H1 (cell line): ENCODE results near the gene GPR31. TPM values are rescaled to one million over a fixed set of nuclear protein-coding genes. Genes with fewer than 3 reads are reported as not detected.

ENCODE experiments used
- CTCF ChIA-PET: fragments of 300-600 bp; sonication (Branson Sonifier 250); formaldehyde crosslinking; loops from one replicate; lab custom pipeline; 2021; ENCODE audit not compliant: partially characterized antibody; lab: Charles Lee
- POLR2A ChIA-PET: fragments of 300-600 bp; sonication (Branson Sonifier 250); formaldehyde crosslinking; loops from one replicate; lab custom pipeline; 2021; ENCODE audit warnings: inconsistent platforms; ENCODE audit not compliant: partially characterized antibody; lab: Charles Lee
- DNase-seq, 2 experiments: peaks; one replicate each; pipeline versions ENCODE4 v3.0.0 to v3.0.0-alpha.2; 2010 to 2022; ENCODE audit warnings: low spot score in 2 of 2, low read depth in 1 of 2, mixed read lengths in 1 of 2
- FAIRE-seq: peaks from 2 replicates; lab custom pipeline; 2011; peaks lifted over from hg19 to GRCh38; lab: Jason Lieb, UNC
- H2AFZ ChIP-seq: 2 replicates; pipeline ENCODE4 v1.8.1; 2012; ENCODE audit warnings: low read length, inconsistent platforms
- H2AK5ac ChIP-seq: 2 replicates; pipeline ENCODE4 v1.6.1; 2013; ENCODE audit warnings: low read depth, low read length
- H2BK120ac ChIP-seq: replicated peaks from 2 replicates; pipeline ENCODE3; 2013; ENCODE audit warnings: low read depth, low read length, inconsistent platforms
- H2BK12ac ChIP-seq: 2 replicates; pipeline ENCODE4 v1.6.1; 2013; ENCODE audit warnings: low read depth, low read length
- H2BK15ac ChIP-seq: 2 replicates; pipeline ENCODE4 v1.6.1; 2013; ENCODE audit warnings: low read length
- H2BK20ac ChIP-seq: 2 replicates; pipeline ENCODE4 v1.6.1; 2013; ENCODE audit warnings: low read length
- H2BK5ac ChIP-seq: 2 replicates; pipeline ENCODE4 v1.6.1; 2013; ENCODE audit warnings: low read depth, low read length
- H3K14ac ChIP-seq: 2 replicates; pipeline ENCODE4 v1.6.1; 2013; ENCODE audit warnings: inconsistent platforms; ENCODE audit not compliant: insufficient read length
- H3K18ac ChIP-seq: 2 replicates; pipeline ENCODE4 v1.6.1; 2013; ENCODE audit warnings: low read length; ENCODE audit errors: extremely low read depth
- H3K23ac ChIP-seq: 2 replicates; pipeline ENCODE4 v1.6.1; 2013; ENCODE audit warnings: inconsistent platforms; ENCODE audit not compliant: insufficient read length
- H3K23me2 ChIP-seq: 2 replicates; pipeline ENCODE4 v1.6.1; 2013; ENCODE audit warnings: low read depth, low read length
- H3K27ac ChIP-seq: 2 replicates; pipeline ENCODE4 v1.6.1; 2011; ENCODE audit warnings: low read depth, low read length, inconsistent platforms
- H3K27me3 ChIP-seq, 4 experiments: replicated peaks in 1 of 4; 1 replicate in 1 of 4; 2 replicates in 3 of 4; pipeline versions ENCODE4 v1.6.1 to v1.8.1; 2011 to 2013; ENCODE audit warnings: low read length in 3 of 4, mild to moderate bottlenecking in 3 of 4, inconsistent platforms in 2 of 4, mixed read lengths in 2 of 4, moderate library complexity in 1 of 4; ENCODE audit not compliant: control insufficient read depth in 3 of 4, insufficient read depth in 3 of 4; ENCODE audit errors: extremely low read depth in 1 of 4
- H3K36me3 ChIP-seq, 4 experiments: 2 replicates each; pipeline versions ENCODE4 v1.6.1 to v1.8.1; 2011 to 2013; ENCODE audit warnings: mild to moderate bottlenecking in 4 of 4, low read length in 3 of 4, moderate library complexity in 2 of 4, control low read depth in 1 of 4, inconsistent platforms in 1 of 4; ENCODE audit not compliant: insufficient read depth in 4 of 4, control insufficient read depth in 2 of 4
- H3K4ac ChIP-seq: replicated peaks from 2 replicates; pipeline ENCODE3; 2013; ENCODE audit warnings: low read length, low read depth, mixed read lengths, inconsistent platforms; ENCODE audit not compliant: insufficient read length
- H3K4me1 ChIP-seq, 4 experiments: replicated peaks in 1 of 4; 1 replicate in 1 of 4; 2 replicates in 3 of 4; pipeline versions ENCODE4 v1.6.1 to v1.8.1; 2011 to 2013; ENCODE audit warnings: low read length in 3 of 4, inconsistent platforms in 2 of 4, mixed read lengths in 1 of 4; ENCODE audit not compliant: insufficient read depth in 4 of 4, control insufficient read depth in 3 of 4
- H3K4me2 ChIP-seq, 2 experiments: 2 replicates each; pipeline versions ENCODE4 v1.6.1 to v1.8.1; 2011 to 2013; ENCODE audit warnings: low read depth in 2 of 2, low read length in 2 of 2, control low read depth in 1 of 2, inconsistent platforms in 1 of 2, mild to moderate bottlenecking in 1 of 2; ENCODE audit not compliant: insufficient read depth in 1 of 2
- H3K4me3 ChIP-seq, 4 experiments: fragments of 200-600, 300-600 bp in 1 of 4; sonication (generic), shearing (Covaris generic), sonication (Bioruptor Twin) in 1 of 4; 2 replicates each; pipeline versions ENCODE4 v1.5.1 to v1.8.1; 2011 to 2016; ENCODE audit warnings: low read length in 4 of 4, low read depth in 3 of 4, control low read depth in 2 of 4, inconsistent platforms in 2 of 4, mild to moderate bottlenecking in 2 of 4, mixed read lengths in 1 of 4, moderate library complexity in 1 of 4; ENCODE audit not compliant: insufficient read depth in 2 of 4; ENCODE audit errors: extremely low read depth in 1 of 4
- H3K56ac ChIP-seq: replicated peaks from 2 replicates; pipeline ENCODE3; 2013; ENCODE audit warnings: low read depth, mild to moderate bottlenecking, mixed read lengths, low read length, inconsistent platforms; ENCODE audit not compliant: insufficient read length
- H3K79me1 ChIP-seq: 2 replicates; pipeline ENCODE4 v1.6.1; 2013; ENCODE audit warnings: low read depth, low read length, control low read depth
- H3K79me2 ChIP-seq, 2 experiments: 2 replicates each; pipeline versions ENCODE4 v1.6.1 to v1.8.1; 2012 to 2013; ENCODE audit warnings: low read length in 2 of 2, mild to moderate bottlenecking in 2 of 2, inconsistent platforms in 1 of 2; ENCODE audit not compliant: insufficient read depth in 2 of 2, control insufficient read depth in 1 of 2
- H3K9ac ChIP-seq, 4 experiments: replicated peaks in 1 of 4; 1 replicate in 1 of 4; 2 replicates in 3 of 4; pipeline versions ENCODE4 v1.6.1 to v1.8.1; 2011 to 2013; ENCODE audit warnings: low read depth in 3 of 4, low read length in 3 of 4, control low read depth in 2 of 4, mild to moderate bottlenecking in 2 of 4, moderate library complexity in 2 of 4, inconsistent platforms in 1 of 4; ENCODE audit errors: extremely low read depth in 1 of 4
- H3K9me3 ChIP-seq, 2 experiments: 2 replicates each; pipeline versions ENCODE4 v1.6.1 to v1.8.1; 2012 to 2013; ENCODE audit warnings: mild to moderate bottlenecking in 2 of 2, moderate library complexity in 2 of 2, control low read depth in 1 of 2, inconsistent platforms in 1 of 2, low read depth in 1 of 2, low read length in 1 of 2, mixed read lengths in 1 of 2; ENCODE audit not compliant: insufficient read depth in 2 of 2
- H4K20me1 ChIP-seq, 2 experiments: replicated peaks in 1 of 2; 2 replicates each; pipeline versions ENCODE3 to v1.8.1; 2011 to 2013; ENCODE audit warnings: inconsistent platforms in 2 of 2, low read length in 2 of 2, mild to moderate bottlenecking in 1 of 2; ENCODE audit not compliant: insufficient read depth in 2 of 2, control insufficient read depth in 1 of 2
- H4K5ac ChIP-seq: 2 replicates; pipeline ENCODE4 v1.6.1; 2013; ENCODE audit warnings: low read length, low read depth, mixed read lengths, inconsistent platforms; ENCODE audit not compliant: insufficient read length
- H4K8ac ChIP-seq: 2 replicates; pipeline ENCODE4 v1.8.0; 2013; ENCODE audit warnings: mild to moderate bottlenecking, moderate library complexity, low read length, inconsistent platforms; ENCODE audit not compliant: insufficient read depth; ENCODE audit errors: extremely low read depth
- H4K91ac ChIP-seq: replicated peaks from 2 replicates; pipeline ENCODE3; 2013; ENCODE audit warnings: low read length, mixed read lengths, inconsistent platforms; ENCODE audit not compliant: insufficient read length
- CBX8 ChIP-seq: fragments of 300-800, 300-1000 bp; sonication (generic); IDR thresholded peaks from 2 replicates; pipeline ENCODE4 v1.7.1; 2016; ENCODE audit warnings: low read depth, low read length, borderline replicate concordance
- CREB1 ChIP-seq: IDR thresholded peaks from 2 replicates; pipeline ENCODE4 v1.6.1; 2012; ENCODE audit warnings: inconsistent platforms
- EP300 ChIP-seq, 2 experiments: IDR thresholded peaks; 1 replicate in 1 of 2; 2 replicates in 1 of 2; pipeline ENCODE4 v1.6.1; 2011 to 2012; ENCODE audit warnings: low read depth in 2 of 2, low read length in 2 of 2, mild to moderate bottlenecking in 2 of 2, borderline replicate concordance in 1 of 2, inconsistent platforms in 1 of 2, moderate library complexity in 1 of 2
- GTF2F1 ChIP-seq: IDR thresholded peaks from 2 replicates; pipeline ENCODE4 v1.6.1; 2012; ENCODE audit warnings: low read depth, low read length, improper control_type of control experiment, borderline replicate concordance
- SRF ChIP-seq: IDR thresholded peaks from 2 replicates; pipeline ENCODE4 v1.6.1; 2011; ENCODE audit warnings: mild to moderate bottlenecking, low read depth, low read length, moderate library complexity
- TAF1 ChIP-seq: IDR thresholded peaks from 2 replicates; pipeline ENCODE4 v1.6.1; 2011; ENCODE audit warnings: mild to moderate bottlenecking, low read depth, low read length
- ZNF274 ChIP-seq: IDR thresholded peaks from 2 replicates; pipeline ENCODE4 v1.7.0; 2012; ENCODE audit warnings: low read length, borderline replicate concordance; ENCODE audit errors: extremely low read depth
- WGBS, 2 experiments: shearing (Covaris generic) in 1 of 2; methylation state at CpG; one replicate each; pipeline versions ENCODE4 v1.1.6 to v1.1.7; 2013 to 2015; ENCODE audit warnings: low lambda C conversion rate in 2 of 2, mixed read lengths in 2 of 2, inconsistent platforms in 1 of 2, low coverage in 1 of 2, missing lambda C conversion rate in 1 of 2; ENCODE audit not compliant: insufficient replicate concordance in 2 of 2, insufficient coverage in 1 of 2, insufficient read length in 1 of 2; ENCODE audit errors: extremely low coverage in 1 of 2, missing lambda C conversion rate in 1 of 2; 5-methylcytosine and 5-hydroxymethylcytosine counted together
- polyA plus RNA-seq, 7 experiments: library from polyadenylated mRNA; depleted of rRNA in 3 of 7; stranded (reverse) in 5 of 7; unstranded in 2 of 7; fragments of >200 nt in 5 of 7; fragments of 200-250 nt in 2 of 7; gene quantifications; 1 replicate in 5 of 7; 2 replicates in 1 of 7; 4 replicates in 1 of 7; pipeline versions ENCODE4 v1.2.1 to v1.2.3, GENCODE V29; 2011 to 2013; ENCODE audit warnings: missing spikeins in 2 of 7, mixed read lengths in 2 of 7
- total RNA-seq: library from RNA; stranded (reverse); fragmentation: NEBNext Ultra II Directional; extraction: Animal tissue kit (Norgen Biotek cat#: 25700); gene quantifications from 2 replicates; pipeline ENCODE4 v1.2.1, GENCODE V29; 2021

The GPR31 gene
- total and polyA plus RNA-seq, 2 of the 8 experiments (the other 6 are each of a cell fraction or from before 2014, with no cell fraction given), result not detected

DNA sequence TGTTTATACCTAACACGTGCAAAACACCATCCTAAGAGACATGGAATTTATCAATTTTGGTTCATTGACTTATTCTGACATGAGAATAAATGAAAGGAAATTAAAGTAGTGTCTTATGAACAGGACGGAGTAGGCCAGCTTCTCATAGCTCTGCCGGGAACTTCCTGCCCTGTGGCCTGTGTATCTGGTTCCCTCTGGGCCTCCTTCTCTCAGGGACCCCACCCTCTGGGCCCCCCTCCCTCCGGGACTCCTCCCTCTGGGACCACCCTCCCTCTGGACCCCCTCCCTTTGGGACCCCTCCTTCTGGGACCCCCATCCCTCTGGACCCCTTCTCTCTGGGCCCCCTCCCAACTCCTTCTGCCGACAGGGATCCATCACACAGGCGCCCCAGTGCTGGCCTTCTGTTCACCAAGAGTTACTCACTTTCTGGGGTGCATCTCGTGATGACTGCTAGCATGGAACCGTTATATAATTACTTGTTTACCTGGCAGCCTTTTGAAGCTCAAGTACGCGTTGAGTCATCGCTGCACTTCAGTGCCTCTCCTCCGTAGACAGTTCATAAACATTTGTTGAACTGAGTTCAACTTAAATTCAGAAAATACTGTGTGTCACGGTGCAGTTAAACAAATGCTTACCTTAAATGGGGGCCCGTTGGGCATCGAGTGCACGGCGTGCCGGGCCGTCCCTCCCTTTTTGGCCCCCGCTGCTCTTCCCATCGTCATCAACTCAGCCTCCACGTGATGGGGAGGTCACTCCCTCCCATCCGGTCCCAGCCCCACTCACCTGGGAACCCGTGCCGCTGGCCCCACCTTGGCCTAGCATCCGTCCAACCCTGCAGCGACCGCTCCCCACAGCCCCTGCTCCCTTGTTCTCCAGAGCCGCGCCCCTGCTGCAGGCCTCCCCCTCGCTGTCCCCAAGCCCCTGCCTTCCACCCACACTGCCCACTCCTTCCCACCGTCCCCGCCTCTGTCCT, 26.8 kb downstream of the GPR31 start:
- Histone ChIP-seq H3K27me3 (no peaks in the 10 kb centered on the region), H3K79me2 (no peaks in the 10 kb centered on the region), H3K4me1 (no peaks in the 10 kb centered on the region), H2AFZ (no peak overlapping the region), H2BK5ac (no peak overlapping the region), H3K23ac (no peak overlapping the region), H3K9me3 (no peaks in the 10 kb centered on the region)
- TF ChIP-seq CBX8, result no peak
- TF ChIP-seq TAF1, result no peak
- TF ChIP-seq GTF2F1, result no peak
- no peak for TF ChIP-seq SRF
- TF ChIP-seq ZNF274, result no peak
- no peak for TF ChIP-seq EP300 (IDR thresholded peaks at IDR 0.05; ENCODE audit: borderline replicate concordance in 1 of 2, low read depth in 2 of 2, low read length in 2 of 2)
- no peak for TF ChIP-seq CREB1
- TF ChIP-seq, all 59 proteins: peak for 0
- Histone ChIP-seq H3K56ac (no peak overlapping the region), H2BK12ac (no peak overlapping the region), H3K23me2 (no peaks in the 10 kb centered on the region), H2BK120ac (no peak overlapping the region), H3K14ac (no peak overlapping the region), H3K4me3 (no peak overlapping the region), H3K18ac (no peak overlapping the region), H3K4me2 (no peak overlapping the region), H3K27ac (no peak overlapping the region), H4K5ac (no peak overlapping the region), H3K36me3 (no peaks in the 10 kb centered on the region), H2AK5ac (no peak overlapping the region), H3K4ac (no peak overlapping the region), H4K20me1 (no peaks in the 10 kb centered on the region), H3K9ac (no peak overlapping the region), H2BK15ac (no peak overlapping the region), H2BK20ac (no peak overlapping the region), H3K79me1 (no peaks in the 10 kb centered on the region), H4K91ac (no peak overlapping the region), H4K8ac (no peak overlapping the region)
- WGBS, 2 experiments, result 92% methylated on average over 25 of the region's 33 CpGs; no CpG with 5 or more reads in 1 of the 2 experiments
- CTCF ChIA-PET, result interaction anchor here (0.5 to 3.0 kb wide), 2 partner anchors 7 to 126 kb away, joined by 3 to 16 read pairs; no protein-coding TSS in a partner anchor
- DNase-seq, result no peak
- FAIRE-seq, result no peak
- POLR2A ChIA-PET, result no interaction called here
